Coronary artery (tissue), 2 donors: ENCODE data around the gene C10orf95.

Source experiments
- DNase-seq: peaks from one replicate; pipeline ENCODE4 v3.0.0-alpha.2; 2017; ENCODE audit warnings: low spot score
- H3K27ac ChIP-seq, 2 donors: fragments of 200-600 bp; sonication (generic); one replicate each; pipeline ENCODE4 v1.5.1; 2016 to 2019
- H3K4me3 ChIP-seq: fragments of 200-600 bp; sonication (generic); 2 replicates; pipeline ENCODE4 v1.5.1; 2016; ENCODE audit warnings: mild to moderate bottlenecking, moderate library complexity
- TF ChIP-seq, protein P1 (sequence below): fragments of 200-600 bp; sonication (generic); IDR thresholded peaks from one replicate; pipeline ENCODE4 v1.5.1; 2019; ENCODE audit warnings: antibody characterized with exemption

The C10orf95 gene

DNA sequence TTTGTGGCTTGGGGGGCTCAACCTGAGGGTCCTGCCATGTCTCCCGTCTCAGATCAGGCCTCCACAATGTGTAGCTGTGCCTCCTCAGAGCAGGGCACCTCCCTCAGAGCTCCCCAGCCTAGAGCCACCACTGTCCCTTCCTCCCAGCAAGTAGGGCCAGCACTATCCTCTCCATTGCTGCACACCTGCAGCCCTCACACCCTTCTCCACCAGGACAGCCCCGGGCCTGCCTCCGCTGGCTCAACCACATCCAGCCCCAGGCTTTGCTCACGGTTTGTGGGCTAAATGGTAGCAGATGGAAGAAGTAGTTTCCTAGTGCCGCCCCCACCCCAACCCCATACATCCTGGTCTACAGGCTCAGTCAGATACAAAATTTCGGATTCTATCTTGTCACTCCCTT is 45.7 kb downstream of the C10orf95 start:
- Histone ChIP-seq H3K4me3 (no peak overlapping the region), H3K27ac (no peak overlapping the region)
- TF ChIP-seq, protein P1, sequence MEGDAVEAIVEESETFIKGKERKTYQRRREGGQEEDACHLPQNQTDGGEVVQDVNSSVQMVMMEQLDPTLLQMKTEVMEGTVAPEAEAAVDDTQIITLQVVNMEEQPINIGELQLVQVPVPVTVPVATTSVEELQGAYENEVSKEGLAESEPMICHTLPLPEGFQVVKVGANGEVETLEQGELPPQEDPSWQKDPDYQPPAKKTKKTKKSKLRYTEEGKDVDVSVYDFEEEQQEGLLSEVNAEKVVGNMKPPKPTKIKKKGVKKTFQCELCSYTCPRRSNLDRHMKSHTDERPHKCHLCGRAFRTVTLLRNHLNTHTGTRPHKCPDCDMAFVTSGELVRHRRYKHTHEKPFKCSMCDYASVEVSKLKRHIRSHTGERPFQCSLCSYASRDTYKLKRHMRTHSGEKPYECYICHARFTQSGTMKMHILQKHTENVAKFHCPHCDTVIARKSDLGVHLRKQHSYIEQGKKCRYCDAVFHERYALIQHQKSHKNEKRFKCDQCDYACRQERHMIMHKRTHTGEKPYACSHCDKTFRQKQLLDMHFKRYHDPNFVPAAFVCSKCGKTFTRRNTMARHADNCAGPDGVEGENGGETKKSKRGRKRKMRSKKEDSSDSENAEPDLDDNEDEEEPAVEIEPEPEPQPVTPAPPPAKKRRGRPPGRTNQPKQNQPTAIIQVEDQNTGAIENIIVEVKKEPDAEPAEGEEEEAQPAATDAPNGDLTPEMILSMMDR, result no peak

DNA sequence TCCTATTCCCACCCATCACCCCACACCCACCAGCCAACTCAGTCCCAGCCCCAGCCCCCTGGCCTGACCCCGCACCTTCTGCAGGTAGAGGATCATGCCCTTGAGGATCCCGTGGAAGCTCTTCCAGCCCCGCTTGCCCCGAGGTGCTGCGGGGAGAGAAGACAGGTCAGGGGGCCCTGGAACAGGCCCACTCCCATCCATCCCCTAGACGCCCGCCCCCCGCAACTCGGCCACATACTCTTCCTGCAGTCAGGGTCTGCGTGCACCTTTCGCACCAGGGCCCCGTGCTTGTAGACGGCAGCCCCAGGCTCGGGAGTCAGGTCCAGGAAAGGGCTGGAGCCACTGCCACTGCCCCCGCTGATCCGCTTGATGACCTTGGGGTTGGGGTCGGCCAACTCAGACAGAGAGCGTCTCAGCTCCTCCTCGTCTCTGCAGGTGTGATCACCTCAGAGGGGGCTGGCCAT is 46.2 kb downstream of the C10orf95 start:
- H3K27ac ChIP-seq, result no peak overlapping the region
- TF ChIP-seq, protein P1, result no peak
- no peak for DNase-seq

More for the DNA sequence above, 45.7 kb downstream of the C10orf95 start:
- no peak for DNase-seq

DNA sequence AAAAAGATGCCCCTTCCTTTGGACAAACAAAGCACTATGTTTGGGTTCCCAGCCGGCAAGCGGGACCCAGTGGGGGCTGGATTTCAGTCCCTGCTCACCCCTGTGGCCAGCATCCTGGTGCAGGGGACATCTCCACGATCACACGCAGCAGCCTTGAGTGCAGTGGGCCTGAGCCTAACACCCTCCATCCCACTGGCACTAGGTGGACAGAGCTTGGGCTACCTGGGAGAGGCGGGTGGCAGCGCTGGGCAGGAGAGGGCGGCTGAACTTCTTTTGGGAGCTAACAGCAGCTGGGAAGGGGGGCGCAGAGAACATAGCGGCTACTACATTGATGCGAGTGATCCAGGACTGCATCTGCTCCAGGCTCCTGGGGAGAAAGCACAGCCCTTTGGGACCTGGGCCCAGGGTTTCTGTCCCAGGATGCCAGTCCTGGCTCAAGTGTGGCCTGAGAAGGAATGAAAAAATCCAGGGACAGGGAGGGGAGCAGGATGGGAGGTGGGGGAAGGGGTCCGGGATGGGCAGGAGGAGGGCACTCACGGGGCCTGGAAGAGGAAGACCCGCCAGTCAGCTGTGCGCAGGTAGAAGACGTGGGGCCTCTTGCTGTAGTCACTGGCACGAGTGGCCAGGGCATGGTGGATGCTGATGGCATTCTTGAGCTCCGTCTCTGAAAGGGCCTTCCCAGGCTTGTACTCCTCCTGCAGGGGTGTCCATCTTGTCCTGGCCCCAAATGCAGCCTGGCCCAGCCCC is 46.8 kb downstream of the C10orf95 start:
- TF ChIP-seq, protein P1, result no peak
- Histone ChIP-seq H3K4me3 (no peak overlapping the region), H3K27ac (no peak overlapping the region)
- no peak for DNase-seq

More for the DNA sequence above, 46.2 kb downstream of the C10orf95 start:
- no peak overlapping the region for H3K4me3 ChIP-seq

DNA sequence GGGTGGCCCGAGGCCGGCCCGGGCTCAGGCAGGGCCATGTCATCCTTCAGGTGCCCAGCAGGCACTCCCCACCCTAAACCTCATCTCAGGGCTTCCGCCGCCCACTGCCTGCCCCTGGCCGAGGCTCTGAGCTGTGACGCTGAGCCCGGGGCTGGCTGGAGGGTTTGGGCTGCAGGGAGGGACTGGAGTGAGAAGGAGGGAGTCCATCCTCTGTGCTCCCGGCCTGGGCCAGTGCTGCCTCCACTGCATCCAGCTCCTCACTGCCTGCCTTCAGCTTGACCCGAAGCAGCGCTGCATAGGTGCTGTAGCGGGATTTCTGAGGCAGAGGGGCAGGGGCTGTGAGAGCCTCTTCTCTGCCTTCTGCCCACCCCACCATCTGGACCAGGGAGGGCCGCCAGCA is 48.2 kb downstream of the C10orf95 start:
- DNase-seq, result no peak
- no peak overlapping the region for H3K4me3 ChIP-seq

DNA sequence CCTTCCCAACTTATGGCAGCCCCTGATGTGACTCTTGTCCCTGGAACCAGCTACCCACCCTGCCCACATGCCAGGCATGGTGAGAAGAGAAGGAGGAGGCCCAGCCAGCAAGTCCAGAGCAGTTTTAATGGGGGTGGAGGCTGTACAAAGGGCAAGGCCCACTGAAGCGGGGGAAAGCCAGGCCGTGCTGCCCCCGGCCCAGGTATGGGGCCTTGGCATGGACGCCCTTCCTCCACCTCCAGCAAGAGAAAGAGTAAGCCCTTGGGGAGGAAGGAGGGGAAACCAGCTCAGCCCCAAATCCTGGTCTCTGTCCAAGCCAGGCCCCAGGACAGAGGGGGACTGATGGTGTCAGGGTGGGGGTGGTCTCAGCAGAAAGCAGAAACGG is 48.8 kb downstream of the C10orf95 start:
- H3K27ac ChIP-seq, result no peak overlapping the region
- H3K4me3 ChIP-seq, result no peak overlapping the region
- no peak for DNase-seq
- TF ChIP-seq, protein P1, result no peak

More for the DNA sequence above, 48.2 kb downstream of the C10orf95 start:
- no peak overlapping the region for H3K27ac ChIP-seq
- TF ChIP-seq, protein P1, result no peak

DNA sequence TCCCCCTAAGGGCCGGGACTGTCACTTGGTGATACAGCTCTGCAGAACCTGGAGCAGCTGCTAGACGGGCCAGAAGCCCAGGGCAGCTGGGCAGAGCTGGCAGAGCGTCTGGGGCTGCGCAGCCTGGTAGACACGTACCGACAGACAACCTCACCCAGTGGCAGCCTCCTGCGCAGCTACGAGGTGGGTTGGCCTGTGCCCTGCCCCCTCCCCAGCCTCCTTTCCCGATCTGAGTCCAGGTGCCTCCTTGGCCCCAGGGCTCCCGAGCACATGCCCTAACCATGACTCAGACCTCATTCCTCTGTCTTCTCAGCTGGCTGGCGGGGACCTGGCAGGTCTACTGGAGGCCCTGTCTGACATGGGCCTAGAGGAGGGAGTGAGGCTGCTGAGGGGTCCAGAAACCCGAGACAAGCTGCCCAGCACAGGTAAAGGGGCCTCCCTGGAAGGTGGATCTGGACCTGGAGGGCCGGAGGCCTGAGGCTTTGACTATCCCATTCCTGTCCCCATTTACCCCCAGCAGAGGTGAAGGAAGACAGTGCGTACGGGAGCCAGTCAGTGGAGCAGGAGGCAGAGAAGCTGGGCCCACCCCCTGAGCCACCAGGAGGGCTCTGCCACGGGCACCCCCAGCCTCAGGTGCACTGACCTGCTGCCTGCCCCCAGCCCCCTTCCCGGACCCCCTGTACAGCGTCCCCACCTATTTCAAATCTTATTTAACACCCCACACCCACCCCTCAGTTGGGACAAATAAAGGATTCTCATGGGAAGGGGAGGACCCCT is 49.4 kb downstream of the C10orf95 start:
- DNase-seq, result no peak
- no peak overlapping the region for H3K27ac ChIP-seq
- TF ChIP-seq, protein P1, result no peak

More for the DNA sequence above, 49.4 kb downstream of the C10orf95 start:
- H3K4me3 ChIP-seq, result no peak overlapping the region
